A673 (cell line): ENCODE data around the gene SRL. TPM values are rescaled to one million over a fixed set of nuclear protein-coding genes. Genes with fewer than 3 reads are reported as not detected.

ENCODE experiments used
- BruUV-seq: library from RNA; stranded (reverse); fragments of 400-500 nt; replicated peaks from 2 replicates; lab custom pipeline; 2021; lab: Mats Ljungman, UMichigan
- CTCF ChIA-PET: fragments of 300-600 bp; sonication (Branson Sonifier 250); formaldehyde crosslinking; loops from one replicate; lab custom pipeline; 2022; ENCODE audit warnings: antibody characterized with exemption; lab: Charles Lee
- POLR2A ChIA-PET: fragments of 300-600 bp; sonication (Branson Sonifier 250); formaldehyde crosslinking; loops from one replicate; lab custom pipeline; 2022; ENCODE audit warnings: antibody characterized with exemption; ENCODE audit not compliant: low non-redundant PET; lab: Charles Lee
- DNase-seq: peaks from one replicate; pipeline ENCODE4 v3.0.0-alpha.2; 2015; ENCODE audit warnings: low spot score
- H3K27ac ChIP-seq: fragments of 200-600 bp; sonication (generic); 2 replicates; pipeline ENCODE4 v1.5.1; 2016; ENCODE audit warnings: mixed run types, low read depth, mild to moderate bottlenecking, mixed read lengths, antibody characterized with exemption, low read length; ENCODE audit not compliant: poor library complexity, severe bottlenecking
- H3K27me3 ChIP-seq: fragments of 200-600 bp; sonication (generic); replicated peaks from 2 replicates; pipeline ENCODE4 v1.6.1; 2017; ENCODE audit warnings: mixed run types, low read depth, mild to moderate bottlenecking, mixed read lengths, antibody characterized with exemption, low read length; ENCODE audit not compliant: insufficient read depth, poor library complexity
- H3K36me3 ChIP-seq: fragments of 200-600 bp; sonication (generic); 2 replicates; pipeline ENCODE4 v1.6.1; 2016; ENCODE audit warnings: mixed run types, mild to moderate bottlenecking, mixed read lengths, antibody characterized with exemption, low read length; ENCODE audit not compliant: insufficient read depth, poor library complexity, severe bottlenecking
- H3K4me1 ChIP-seq: fragments of 200-600 bp; sonication (generic); 2 replicates; pipeline ENCODE4 v1.6.1; 2017; ENCODE audit warnings: mixed run types, mild to moderate bottlenecking, mixed read lengths, antibody characterized with exemption, low read length; ENCODE audit not compliant: insufficient read depth, poor library complexity, severe bottlenecking
- H3K4me3 ChIP-seq: fragments of 200-600 bp; sonication (generic); 2 replicates; pipeline ENCODE4 v1.5.1; 2016; ENCODE audit warnings: low read depth, mixed run types, mild to moderate bottlenecking, mixed read lengths, low read length; ENCODE audit not compliant: poor library complexity, severe bottlenecking
- H3K9me3 ChIP-seq: fragments of 200-600 bp; sonication (generic); 2 replicates; pipeline ENCODE4 v1.6.1; 2016; ENCODE audit warnings: mixed run types, low read depth, mild to moderate bottlenecking, mixed read lengths, antibody characterized with exemption, low read length; ENCODE audit not compliant: poor library complexity, severe bottlenecking
- CTCF ChIP-seq: fragments of 300-800, 200-600 bp; sonication (generic); conservative IDR thresholded peaks from 2 replicates; pipeline ENCODE4 v1.5.1; 2017; ENCODE audit warnings: low read depth, mild to moderate bottlenecking, antibody characterized with exemption, low read length, moderate library complexity, mixed read lengths
- EZH2 ChIP-seq: fragments of 200-600 bp; sonication (generic); IDR thresholded peaks from 2 replicates; pipeline ENCODE4 v1.6.1; 2017; ENCODE audit warnings: borderline replicate concordance, low read depth, mild to moderate bottlenecking, mixed read lengths, antibody characterized with exemption, low read length; ENCODE audit not compliant: poor library complexity, severe bottlenecking
- intact Hi-C: fragments of 100-400 bp; cut with micrococcal nuclease; formaldehyde crosslinking; loops from one replicate; pipeline ENCODE4 v1.10.0; 2022; ENCODE audit not compliant: unreplicated experiment
- total RNA-seq: library from RNA; stranded (reverse); gene quantifications from 2 replicates; pipeline ENCODE4 v1.2.3, GENCODE V29; 2021

The SRL gene
- total RNA-seq, 1 experiment from 2014 or later, result 0.11 TPM

GRCh38 chr16:4208341-4208751 is 33.5 kb downstream of the SRL start:
- Histone ChIP-seq H3K9me3 (no peaks in the 10 kb centered on the region), H3K4me1 (no peaks in the 10 kb centered on the region), H3K4me3 (no peak overlapping the region), H3K36me3 (no peaks in the 10 kb centered on the region), H3K27ac (no peak overlapping the region), H3K27me3 (no peaks in the 10 kb centered on the region)
- BruUV-seq, result no TSS peak
- intact Hi-C loops, result no loop called here
- DNase-seq, result no peak
- ChIA-PET CTCF (no interaction called here), POLR2A (no interaction called here)
- TF ChIP-seq CTCF (no peak), EZH2 (no peak)

DNA sequence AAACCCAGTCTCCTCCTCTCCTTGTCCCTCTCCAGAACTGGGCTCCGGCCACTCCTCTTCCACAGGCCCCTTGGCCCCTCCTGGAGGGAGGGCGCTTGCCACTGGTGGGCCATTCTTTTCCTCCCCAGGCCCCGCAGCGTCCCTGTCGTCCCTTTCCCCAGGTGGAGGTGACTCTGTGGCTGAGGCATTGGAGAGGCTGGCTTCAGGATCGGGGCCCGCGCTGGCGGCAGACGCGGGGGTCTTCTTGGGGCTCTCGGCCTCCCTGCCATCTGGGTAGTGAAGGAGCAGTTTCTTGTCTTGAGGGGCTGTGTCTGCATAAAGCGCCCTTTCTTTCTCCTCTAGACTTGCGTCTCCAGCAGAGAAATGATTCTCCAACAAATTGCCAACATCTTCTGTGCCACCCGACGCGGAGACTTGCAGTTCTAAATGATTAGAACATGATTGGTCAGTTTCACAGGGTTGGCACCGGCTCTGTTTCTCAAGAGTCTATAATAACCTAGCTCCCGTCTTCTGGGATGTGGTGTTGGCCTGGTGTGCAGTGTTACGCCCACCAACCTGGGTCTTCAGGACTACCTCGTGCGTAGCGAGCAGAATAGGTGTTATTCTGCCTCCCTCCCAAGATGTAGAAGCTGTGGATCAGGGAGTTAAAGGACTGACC is 34.1 kb downstream of the SRL start:
- ChIA-PET CTCF (no interaction called here), POLR2A (no interaction called here)
- DNase-seq, result no peak
- Histone ChIP-seq H3K9me3 (no peaks in the 10 kb centered on the region), H3K27me3 (no peaks in the 10 kb centered on the region), H3K36me3 (no peaks in the 10 kb centered on the region), H3K27ac (no peak overlapping the region), H3K4me1 (no peaks in the 10 kb centered on the region), H3K4me3 (no peak overlapping the region)
- TF ChIP-seq EZH2 (no peak), CTCF (no peak)
- no TSS peak for BruUV-seq
- intact Hi-C loops, result no loop called here

DNA sequence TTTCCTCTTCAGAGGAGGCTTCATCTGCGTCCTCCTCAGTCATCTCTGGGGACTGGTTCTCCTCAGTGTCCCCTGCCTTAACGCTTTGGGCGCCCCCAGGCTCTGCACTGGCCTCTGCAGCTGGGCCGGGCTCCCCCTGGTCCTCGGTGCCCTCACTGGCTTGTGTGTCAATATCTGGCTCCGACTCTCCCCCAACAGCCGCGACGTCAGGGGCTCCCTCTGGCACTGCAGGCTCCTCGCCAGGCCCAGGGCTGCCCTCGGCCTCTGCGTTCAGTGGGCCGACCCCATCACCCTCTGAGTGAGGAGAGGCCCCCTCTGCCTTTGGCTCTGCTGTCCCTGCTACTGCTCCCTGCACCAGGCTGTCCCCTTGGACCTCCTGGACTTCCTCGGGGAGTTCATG is 34.7 kb downstream of the SRL start:
- H3K4me1 ChIP-seq, result no peaks in the 10 kb centered on the region
- intact Hi-C loops, result no loop called here
- POLR2A ChIA-PET, result no interaction called here
- no peak overlapping the region for H3K27ac ChIP-seq
- DNase-seq, result no peak
- no peaks in the 10 kb centered on the region for H3K27me3 ChIP-seq
- no peaks in the 10 kb centered on the region for H3K9me3 ChIP-seq
- H3K36me3 ChIP-seq, result no peaks in the 10 kb centered on the region
- CTCF ChIA-PET, result interaction anchor here (0.7 kb wide), 1 partner anchor 9 kb away, joined by 3 read pairs; no protein-coding TSS in a partner anchor
- no peak for TF ChIP-seq CTCF
- TF ChIP-seq EZH2, result no peak
- H3K4me3 ChIP-seq, result no peak overlapping the region
- BruUV-seq, result no TSS peak
